ENCODE measurements around the gene RBM20. TPM values are rescaled to one million over a fixed set of nuclear protein-coding genes. Genes with fewer than 3 reads are reported as not detected.
A peak's percentile ranks its signal among the peaks of the same experiment; 100 is the strongest.

RBM20 gene
- total and polyA plus RNA-seq, 2 of the 13 experiments (the other 11 are each of a cell fraction or from before 2014, with no cell fraction given) = 0.02 to 0.22 TPM

DNA sequence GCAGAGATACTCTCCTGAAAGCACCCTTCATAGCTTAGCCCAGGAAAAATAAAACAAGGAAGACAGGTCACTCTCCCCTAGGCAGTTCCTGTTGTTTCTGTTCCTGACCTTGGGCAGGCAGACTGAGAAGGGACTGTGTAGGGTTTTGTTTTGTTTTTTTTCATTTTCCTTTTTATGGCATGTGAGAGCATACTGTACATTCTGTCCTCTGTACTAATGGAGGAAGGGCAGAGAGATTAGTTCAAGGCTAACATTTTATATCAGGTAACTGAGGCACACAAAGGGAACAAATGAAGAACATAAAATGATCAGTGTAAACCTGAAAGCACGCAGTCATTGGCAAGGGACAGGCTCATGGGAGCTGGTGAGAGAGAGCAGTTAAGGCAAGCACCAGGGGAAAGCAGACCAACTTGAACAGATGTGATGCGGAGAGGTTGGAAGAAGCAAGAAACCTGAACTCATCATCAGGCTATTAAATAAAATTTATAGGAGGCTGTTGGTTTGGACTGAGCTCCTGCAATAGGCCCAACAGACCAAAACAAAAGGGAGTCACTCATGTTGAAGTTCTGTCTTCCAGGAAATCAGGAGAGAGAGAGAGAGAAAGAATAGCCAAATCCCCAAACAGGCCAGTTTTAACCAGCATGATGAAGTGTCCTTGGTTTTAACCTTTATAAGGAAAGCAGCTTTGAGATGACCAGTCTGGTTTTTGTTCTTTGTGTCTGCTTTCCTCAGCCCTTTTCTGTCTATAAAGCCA is 193.5 kb downstream of the RBM20 start (continued):
- no peak for TF ChIP-seq KLF9 (CRISPR knock-in tag; IDR thresholded peaks at IDR 0.05; ENCODE audit: low read depth)
- peak; percentile 84; the same call in 1 of the 2 replicates for TF ChIP-seq ELF3 (CRISPR knock-in tag; IDR thresholded peaks at IDR 0.05)
- TF ChIP-seq, protein P1, sequence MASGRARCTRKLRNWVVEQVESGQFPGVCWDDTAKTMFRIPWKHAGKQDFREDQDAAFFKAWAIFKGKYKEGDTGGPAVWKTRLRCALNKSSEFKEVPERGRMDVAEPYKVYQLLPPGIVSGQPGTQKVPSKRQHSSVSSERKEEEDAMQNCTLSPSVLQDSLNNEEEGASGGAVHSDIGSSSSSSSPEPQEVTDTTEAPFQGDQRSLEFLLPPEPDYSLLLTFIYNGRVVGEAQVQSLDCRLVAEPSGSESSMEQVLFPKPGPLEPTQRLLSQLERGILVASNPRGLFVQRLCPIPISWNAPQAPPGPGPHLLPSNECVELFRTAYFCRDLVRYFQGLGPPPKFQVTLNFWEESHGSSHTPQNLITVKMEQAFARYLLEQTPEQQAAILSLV (CRISPR knock-in tag; IDR thresholded peaks at IDR 0.05; ENCODE audit: borderline replicate concordance) = no peak
- no peak for TF ChIP-seq MZF1 (CRISPR knock-in tag; IDR thresholded peaks at IDR 0.05; ENCODE audit: borderline replicate concordance)
- no peak for TF ChIP-seq CBFB (CRISPR knock-in tag; IDR thresholded peaks at IDR 0.05)
- peak; percentile 41; the same call in 1 of the 2 replicates for TF ChIP-seq ZNF670 (CRISPR knock-in tag; IDR thresholded peaks at IDR 0.05; ENCODE audit: borderline replicate concordance)
- TF ChIP-seq MAFG (CRISPR knock-in tag; IDR thresholded peaks at IDR 0.05) = no peak
- TF ChIP-seq, protein P2, sequence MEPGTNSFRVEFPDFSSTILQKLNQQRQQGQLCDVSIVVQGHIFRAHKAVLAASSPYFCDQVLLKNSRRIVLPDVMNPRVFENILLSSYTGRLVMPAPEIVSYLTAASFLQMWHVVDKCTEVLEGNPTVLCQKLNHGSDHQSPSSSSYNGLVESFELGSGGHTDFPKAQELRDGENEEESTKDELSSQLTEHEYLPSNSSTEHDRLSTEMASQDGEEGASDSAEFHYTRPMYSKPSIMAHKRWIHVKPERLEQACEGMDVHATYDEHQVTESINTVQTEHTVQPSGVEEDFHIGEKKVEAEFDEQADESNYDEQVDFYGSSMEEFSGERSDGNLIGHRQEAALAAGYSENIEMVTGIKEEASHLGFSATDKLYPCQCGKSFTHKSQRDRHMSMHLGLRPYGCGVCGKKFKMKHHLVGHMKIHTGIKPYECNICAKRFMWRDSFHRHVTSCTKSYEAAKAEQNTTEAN (CRISPR knock-in tag; conservative IDR thresholded peaks at IDR 0.05) = no peak
- TF ChIP-seq ZNF772 (CRISPR knock-in tag; IDR thresholded peaks at IDR 0.05) = 0 out of 2 replicates have a peak, but pooled peaks have one; percentile 37
- peak; percentile 32; the same call in 1 of the 2 replicates for TF ChIP-seq HDAC2 (CRISPR knock-in tag; IDR thresholded peaks at IDR 0.05)
- TF ChIP-seq ZNF256 (CRISPR knock-in tag; conservative IDR thresholded peaks at IDR 0.05) = no peak
- peak; percentile 74; the same call in 1 of the 2 replicates for TF ChIP-seq SOX5 (CRISPR knock-in tag; IDR thresholded peaks at IDR 0.05; ENCODE audit: borderline replicate concordance)
- peak; percentile 19; the same call in 1 of the 2 replicates for TF ChIP-seq ETV5 (CRISPR knock-in tag; IDR thresholded peaks at IDR 0.05; ENCODE audit: borderline replicate concordance)
- TF ChIP-seq PAF1 (CRISPR knock-in tag; IDR thresholded peaks at IDR 0.05) = no peak
- TF ChIP-seq NR2C2 (CRISPR knock-in tag; IDR thresholded peaks at IDR 0.05; ENCODE audit: borderline replicate concordance) = no peak
- TF ChIP-seq, protein P3, sequence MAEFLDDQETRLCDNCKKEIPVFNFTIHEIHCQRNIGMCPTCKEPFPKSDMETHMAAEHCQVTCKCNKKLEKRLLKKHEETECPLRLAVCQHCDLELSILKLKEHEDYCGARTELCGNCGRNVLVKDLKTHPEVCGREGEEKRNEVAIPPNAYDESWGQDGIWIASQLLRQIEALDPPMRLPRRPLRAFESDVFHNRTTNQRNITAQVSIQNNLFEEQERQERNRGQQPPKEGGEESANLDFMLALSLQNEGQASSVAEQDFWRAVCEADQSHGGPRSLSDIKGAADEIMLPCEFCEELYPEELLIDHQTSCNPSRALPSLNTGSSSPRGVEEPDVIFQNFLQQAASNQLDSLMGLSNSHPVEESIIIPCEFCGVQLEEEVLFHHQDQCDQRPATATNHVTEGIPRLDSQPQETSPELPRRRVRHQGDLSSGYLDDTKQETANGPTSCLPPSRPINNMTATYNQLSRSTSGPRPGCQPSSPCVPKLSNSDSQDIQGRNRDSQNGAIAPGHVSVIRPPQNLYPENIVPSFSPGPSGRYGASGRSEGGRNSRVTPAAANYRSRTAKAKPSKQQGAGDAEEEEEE (CRISPR knock-in tag; IDR thresholded peaks at IDR 0.05; ENCODE audit: borderline replicate concordance) = no peak
- no peak for TF ChIP-seq FOXJ3 (CRISPR knock-in tag; IDR thresholded peaks at IDR 0.05; ENCODE audit: borderline replicate concordance)
- no peak for TF ChIP-seq ZNF660 (CRISPR knock-in tag; IDR thresholded peaks at IDR 0.05; ENCODE audit: borderline replicate concordance, low read depth)
- no peak; the same call in 1 of the 2 replicates for TF ChIP-seq ZNF747 (CRISPR knock-in tag; IDR thresholded peaks at IDR 0.05; ENCODE audit: borderline replicate concordance)
- TF ChIP-seq ZNF431 (CRISPR knock-in tag; IDR thresholded peaks at IDR 0.05; ENCODE audit: borderline replicate concordance, low read depth) = no peak
- TF ChIP-seq, protein P4, sequence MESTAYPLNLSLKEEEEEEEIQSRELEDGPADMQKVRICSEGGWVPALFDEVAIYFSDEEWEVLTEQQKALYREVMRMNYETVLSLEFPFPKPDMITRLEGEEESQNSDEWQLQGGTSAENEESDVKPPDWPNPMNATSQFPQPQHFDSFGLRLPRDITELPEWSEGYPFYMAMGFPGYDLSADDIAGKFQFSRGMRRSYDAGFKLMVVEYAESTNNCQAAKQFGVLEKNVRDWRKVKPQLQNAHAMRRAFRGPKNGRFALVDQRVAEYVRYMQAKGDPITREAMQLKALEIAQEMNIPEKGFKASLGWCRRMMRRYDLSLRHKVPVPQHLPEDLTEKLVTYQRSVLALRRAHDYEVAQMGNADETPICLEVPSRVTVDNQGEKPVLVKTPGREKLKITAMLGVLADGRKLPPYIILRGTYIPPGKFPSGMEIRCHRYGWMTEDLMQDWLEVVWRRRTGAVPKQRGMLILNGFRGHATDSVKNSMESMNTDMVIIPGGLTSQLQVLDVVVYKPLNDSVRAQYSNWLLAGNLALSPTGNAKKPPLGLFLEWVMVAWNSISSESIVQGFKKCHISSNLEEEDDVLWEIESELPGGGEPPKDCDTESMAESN (CRISPR knock-in tag; conservative IDR thresholded peaks at IDR 0.05) = no peak
- peak; percentile 21; the same call in 1 of the 2 replicates for TF ChIP-seq HOXA3 (CRISPR knock-in tag; IDR thresholded peaks at IDR 0.05)
- TF ChIP-seq CENPBD1 (CRISPR knock-in tag; IDR thresholded peaks at IDR 0.05; ENCODE audit: borderline replicate concordance, low read depth) = no peak
- TF ChIP-seq GATAD2A (CRISPR knock-in tag; IDR thresholded peaks at IDR 0.05) = peak; percentile 59; the same call in 1 of the 2 replicates
